ENCODE results near the gene SLCO2A1.

The SLCO2A1 gene

DNA sequence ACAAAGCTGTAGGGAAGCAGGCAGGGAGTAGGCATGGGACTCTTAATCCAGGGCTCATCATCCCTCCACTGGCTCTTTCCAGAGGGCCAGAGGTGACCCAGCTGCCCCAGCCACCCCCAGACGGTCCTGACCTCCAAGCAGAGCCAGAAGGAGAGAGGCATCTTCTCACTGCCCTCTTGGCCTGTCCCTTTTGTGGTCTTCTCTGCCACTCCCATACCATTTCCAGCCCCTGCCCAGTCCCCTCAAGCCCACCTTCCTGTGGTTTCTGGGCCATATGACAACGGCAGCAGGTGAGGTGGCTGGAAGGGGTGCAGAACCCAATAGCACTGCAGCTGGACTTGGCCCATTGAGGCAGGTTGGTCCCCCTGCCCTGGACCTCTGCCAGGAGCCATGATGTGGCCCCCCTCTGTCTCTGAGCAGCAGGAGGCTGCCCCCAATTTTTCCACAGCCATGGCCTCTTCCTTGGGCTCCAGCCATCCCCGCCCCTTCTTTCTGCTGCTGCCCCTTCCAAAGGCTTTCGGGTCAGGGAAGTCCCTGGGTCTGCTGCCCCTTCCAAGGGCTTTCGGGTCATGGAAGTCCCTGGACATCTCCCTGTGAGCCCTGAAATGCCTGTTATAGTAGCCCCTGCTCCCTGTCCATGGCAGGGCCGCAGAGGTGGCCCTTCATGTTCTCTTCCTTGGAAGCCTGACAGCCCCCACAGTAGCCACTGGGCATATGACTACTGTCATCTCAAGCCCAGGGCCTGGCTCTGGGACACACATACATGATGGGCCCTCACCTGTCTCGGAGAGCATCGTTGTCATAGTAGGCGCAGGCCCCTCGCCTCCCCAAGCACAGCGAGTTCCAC, 94.5 kb downstream of the SLCO2A1 start:
- DNase-seq (ENCODE audit: low read depth in 1 of 2, low spot score in 1 of 2): no peak

DNA sequence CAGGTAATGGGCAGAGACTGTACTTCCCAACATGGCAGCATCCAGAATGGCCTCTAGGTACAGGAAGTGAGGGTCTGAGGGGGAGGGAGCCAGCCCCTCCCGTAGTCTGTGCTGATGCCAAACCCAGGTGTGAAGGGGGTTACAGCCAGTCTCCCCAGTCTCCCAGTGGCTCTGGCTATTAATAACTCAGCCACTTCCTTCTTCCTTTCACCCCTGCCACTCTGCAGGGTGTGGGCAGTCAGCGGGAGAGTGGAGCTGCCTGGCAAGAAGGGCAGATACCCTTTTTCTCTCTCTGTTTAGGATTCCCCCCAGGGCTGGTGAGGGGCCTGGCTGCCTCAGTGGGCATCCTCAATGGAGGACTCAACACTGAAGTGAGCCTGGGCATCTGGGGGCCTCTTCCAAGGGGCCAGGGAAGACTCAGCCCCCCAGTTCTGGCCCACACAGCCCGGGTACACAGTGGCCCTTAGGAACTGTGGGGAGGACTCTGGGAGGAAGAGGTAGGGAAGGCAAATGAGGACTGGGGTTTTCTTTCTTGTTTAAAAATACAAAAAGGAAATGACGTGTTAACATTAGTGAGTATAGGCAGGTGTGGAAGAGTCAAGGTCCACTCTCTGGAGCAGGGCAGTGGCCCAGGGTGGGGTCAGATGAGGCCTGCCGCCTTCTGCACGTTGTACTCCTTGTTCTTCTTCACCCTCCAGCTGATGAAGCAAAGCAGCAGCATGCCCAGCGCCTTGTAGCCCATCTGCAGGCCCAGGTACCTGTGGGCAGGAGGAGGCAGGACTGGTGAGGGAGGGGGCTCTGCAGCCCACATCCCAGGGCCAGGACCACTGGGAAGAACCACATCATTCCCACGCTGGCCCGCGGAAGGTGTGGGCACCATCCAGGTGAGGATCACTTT, 95.4 kb downstream of the SLCO2A1 start:
- no peak for DNase-seq (ENCODE audit: low read depth in 1 of 2, low spot score in 1 of 2)

DNA sequence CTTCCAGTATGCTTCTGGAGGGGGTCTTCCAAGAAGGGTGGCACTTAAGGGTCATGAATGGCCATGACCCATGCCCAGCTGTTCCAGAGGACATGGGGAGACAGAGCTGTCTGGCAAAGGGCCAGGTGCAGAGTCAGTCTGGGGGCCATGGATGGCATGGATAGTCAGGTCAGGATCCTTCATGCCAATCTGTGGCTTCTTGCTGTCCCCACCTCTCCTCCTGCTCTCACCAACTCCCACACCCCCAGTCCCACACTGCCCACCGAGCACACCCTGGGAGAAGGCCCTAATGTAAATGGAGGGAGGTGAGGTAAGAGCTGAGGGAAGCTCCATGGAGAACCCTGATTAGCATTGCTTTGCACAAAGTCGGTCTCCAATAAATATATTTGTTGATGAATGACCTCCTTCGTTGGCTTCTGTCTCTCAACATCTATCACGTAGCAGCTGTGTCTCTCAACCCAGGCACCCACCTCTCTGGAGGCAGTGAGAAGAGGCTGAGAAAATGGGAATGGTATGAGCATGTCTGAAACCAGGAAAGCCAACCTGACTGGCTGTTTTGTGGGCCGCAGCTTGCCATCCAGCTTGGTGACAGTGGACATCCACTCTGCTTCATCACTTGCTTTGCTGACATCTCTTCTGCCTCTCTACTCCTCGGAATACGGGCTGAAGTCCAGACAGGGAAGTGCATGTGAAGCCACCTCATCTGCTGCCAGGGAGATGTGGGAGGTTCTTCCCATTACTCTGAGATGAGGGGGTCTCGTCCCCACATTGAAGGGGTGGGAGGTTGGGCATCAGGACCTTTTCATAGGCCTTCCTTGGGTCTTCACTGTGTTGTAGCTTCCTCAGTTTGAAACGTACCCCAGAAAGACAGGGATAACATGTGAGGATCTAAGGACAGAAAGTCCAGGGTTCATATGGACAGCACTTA, 96.4 kb downstream of the SLCO2A1 start:
- DNase-seq (ENCODE audit: low read depth in 1 of 2, low spot score in 1 of 2): no peak

- DNase-seq (ENCODE audit: low read depth in 1 of 2, low spot score in 1 of 2): no peak
These were observed 97.7 kb downstream of the SLCO2A1 start for GRCh38 chr3:133932009-133932408.

GRCh38 chr3:133931084-133931483, 98.6 kb downstream of the SLCO2A1 start:
- no peak for DNase-seq (ENCODE audit: low read depth in 1 of 2, low spot score in 1 of 2)

- no peak for DNase-seq (ENCODE audit: low read depth in 1 of 2, low spot score in 1 of 2)
These were observed 99.3 kb downstream of the SLCO2A1 start for GRCh38 chr3:133930341-133930933.

- no peak for DNase-seq (ENCODE audit: low read depth in 1 of 2, low spot score in 1 of 2)
These were observed 100.7 kb downstream of the SLCO2A1 start for GRCh38 chr3:133928903-133929607.

DNA sequence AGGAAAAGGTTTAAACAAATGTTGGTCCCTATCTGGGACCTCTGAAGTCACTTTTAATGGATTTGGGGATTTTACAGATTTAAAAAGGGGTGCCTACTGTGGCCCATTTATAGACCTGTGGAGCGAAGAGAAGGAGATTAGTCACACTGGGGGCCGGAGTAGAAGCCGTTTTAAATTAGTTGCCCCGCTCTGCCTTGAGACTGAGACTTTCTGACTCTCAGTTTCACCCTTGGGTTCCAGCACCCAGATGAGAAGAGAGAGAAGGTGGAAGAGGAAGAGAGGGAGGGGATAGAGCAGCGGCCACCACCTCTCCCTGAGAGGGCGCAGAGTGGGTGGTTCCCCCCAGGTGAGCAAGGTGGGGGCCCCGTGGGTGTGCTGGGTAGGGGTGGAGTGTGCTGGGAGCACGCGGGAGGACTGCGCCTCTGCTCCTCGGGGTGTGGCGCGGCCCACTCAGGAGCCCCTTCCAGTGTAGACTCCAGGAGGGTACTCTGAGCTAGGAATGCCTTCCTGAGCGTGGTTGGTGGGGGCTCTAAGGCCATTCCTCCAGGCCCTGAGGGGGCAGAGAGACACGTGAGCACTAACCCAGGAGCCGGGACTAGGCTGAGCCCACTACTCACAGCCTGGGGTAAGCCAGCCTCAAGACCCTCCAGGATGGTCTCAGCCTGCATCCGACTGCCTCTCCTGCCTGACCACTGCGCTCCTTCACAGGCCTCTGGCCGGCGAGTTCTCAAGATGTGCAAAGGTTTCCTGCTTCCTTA, 101.4 kb downstream of the SLCO2A1 start:
- DNase-seq (ENCODE audit: low read depth in 1 of 2, low spot score in 1 of 2): no peak

GRCh38 chr3:133927540-133928066, 102.1 kb downstream of the SLCO2A1 start:
- DNase-seq (ENCODE audit: low read depth in 1 of 2, low spot score in 1 of 2): peak; percentile 50 to 58

- no peak for DNase-seq (ENCODE audit: low read depth in 1 of 2, low spot score in 1 of 2)
These were observed 102.8 kb downstream of the SLCO2A1 start for GRCh38 chr3:133926736-133927539.

DNA sequence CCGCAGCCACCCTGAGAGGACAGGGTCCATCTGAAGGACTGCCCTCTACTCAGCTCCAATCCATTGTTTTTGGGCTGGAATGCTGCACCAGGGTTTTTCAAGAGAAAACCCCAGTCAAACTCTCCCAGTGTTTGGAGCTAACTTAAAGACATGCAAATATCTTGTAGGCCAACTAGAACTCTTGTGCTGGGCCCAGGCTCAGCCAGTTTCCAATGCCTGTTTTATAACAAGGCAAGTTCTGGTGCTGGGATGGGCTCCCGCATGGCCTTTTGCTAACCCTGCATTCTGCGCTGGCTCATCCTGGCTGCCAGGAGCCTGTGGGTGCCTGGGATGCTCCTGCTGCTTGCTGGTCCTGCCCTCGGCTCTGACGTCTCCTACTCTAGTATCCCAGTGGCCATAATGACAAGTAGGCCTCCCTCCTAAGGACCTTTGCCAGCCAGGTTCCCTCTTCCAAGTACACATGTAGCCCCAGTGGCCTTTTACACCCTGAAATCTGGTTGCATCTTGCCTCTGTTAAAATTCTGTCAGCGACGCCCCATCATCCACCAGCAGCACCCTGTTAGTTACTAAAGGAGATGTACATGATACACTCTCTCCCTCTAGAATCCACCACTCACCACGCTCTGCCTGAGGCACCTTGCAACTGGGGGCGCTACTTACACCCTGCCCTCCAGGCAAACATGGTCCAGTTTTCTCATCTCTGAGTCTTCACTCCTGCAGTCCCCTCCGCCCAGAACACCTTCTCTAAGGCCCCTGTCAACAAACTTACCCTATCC, 103.6 kb downstream of the SLCO2A1 start:
- no peak for DNase-seq (ENCODE audit: low read depth in 1 of 2, low spot score in 1 of 2)

- DNase-seq (ENCODE audit: low read depth in 1 of 2, low spot score in 1 of 2): no peak
These were observed 105.7 kb downstream of the SLCO2A1 start for GRCh38 chr3:133924041-133924440.

DNA sequence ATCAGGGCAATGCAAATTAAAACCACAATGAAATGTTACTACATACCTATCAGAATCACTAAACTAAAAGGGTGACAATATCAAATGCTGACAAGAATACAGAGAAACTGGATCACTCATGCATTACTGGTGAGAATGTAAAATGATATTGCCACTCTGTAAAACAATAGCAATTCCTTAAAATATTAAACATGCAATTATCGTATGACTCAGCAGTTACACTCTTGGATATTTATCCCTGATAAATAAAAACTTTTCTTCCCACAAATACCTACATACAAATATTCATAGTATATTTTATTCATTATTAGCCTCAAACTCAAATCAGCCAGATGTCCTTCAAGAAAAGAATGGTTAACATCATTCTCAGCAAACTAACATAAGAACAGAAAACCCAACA, 108.1 kb downstream of the SLCO2A1 start:
- DNase-seq (ENCODE audit: low read depth in 1 of 2, low spot score in 1 of 2): no peak

DNA sequence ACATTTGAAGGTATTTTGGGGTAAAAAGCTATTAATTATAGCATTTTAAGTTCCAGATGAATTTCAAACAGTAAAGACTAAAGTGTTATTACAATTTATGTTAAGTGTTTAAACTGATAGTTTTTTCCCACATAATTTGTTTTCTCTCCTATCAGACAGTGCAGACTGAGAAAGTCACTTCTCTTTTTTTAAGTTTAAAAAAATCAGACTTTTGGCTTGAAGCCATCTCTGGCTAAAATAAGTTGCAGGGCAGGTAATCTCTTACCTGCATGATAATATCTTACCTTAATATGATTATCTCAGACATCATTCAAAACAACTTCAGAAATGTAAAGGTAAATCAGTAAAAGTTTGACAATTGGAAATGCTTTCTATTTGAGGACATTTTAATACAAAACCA, 112.6 kb downstream of the SLCO2A1 start:
- DNase-seq (ENCODE audit: low read depth in 1 of 2, low spot score in 1 of 2): no peak

DNA sequence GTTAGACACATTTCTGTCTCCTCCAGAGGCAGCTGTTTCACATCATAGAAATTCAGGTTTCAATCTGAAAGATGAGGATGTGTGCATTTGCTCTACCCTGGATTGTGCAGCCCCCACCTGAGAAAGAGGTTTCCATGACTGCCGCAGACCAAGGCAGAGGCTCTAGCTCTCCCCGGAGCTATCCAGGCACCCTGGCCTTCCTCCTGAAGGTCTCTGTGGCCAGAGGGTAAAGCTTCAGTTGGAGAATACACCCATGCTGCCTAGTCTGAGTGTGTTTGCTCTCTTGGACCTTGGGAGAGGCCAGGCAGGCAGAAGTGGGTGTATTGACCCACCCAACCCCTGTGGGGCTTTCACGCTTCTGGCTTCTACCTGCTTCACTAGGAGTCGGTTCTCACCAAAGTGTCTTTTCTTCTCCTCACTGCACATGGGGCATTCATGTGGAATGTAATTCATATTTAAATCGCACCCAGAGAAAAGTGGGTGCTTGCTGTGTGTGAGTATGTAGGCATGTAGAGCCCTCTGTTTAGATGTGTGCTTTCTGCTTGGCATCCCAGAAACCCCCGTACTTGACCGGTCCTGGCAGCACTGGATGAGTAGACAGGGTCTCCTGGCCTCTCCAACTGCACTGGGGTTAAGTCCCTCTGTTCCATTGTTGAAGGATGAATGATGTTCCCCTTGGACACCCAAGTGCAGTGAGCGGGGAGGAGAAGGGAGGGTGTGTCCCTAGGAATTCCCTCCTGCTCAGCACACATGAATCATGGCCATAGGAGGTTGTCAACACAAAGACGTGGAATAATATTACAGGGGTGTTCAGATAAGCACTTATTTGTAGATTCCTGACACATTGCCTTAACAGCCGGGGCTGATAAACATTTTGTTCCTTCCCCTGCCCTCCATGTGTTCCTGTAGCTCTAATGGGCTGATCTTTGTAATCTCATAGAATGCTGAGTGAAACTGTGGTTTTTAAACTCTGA, 113.8 kb downstream of the SLCO2A1 start:
- DNase-seq (ENCODE audit: low read depth in 1 of 2, low spot score in 1 of 2): no peak

Measured in activated CD4-positive, alpha-beta T cell treated with anti-CD3 and anti-CD28 coated beads, Interleukin-2, amount 50 U/mL, for 24 hours (primary cell).